AG10803 (cell line): Measurements from ENCODE around the gene ITGA4.

ENCODE experiments used
- DNase-seq: peaks from one replicate; pipeline ENCODE4 v3.0.0; 2010; ENCODE audit warnings: low read depth
- H3K4me3 ChIP-seq: 2 replicates; pipeline ENCODE4 v1.5.1; 2011; ENCODE audit warnings: mild to moderate bottlenecking, low read length, control low read depth
- CTCF ChIP-seq: conservative IDR thresholded peaks from 2 replicates; pipeline ENCODE4 v1.5.1; 2011; ENCODE audit warnings: mild to moderate bottlenecking, low read length, control low read depth, inconsistent platforms

ITGA4 gene

GRCh38 chr2:181578829-181579228, 121.6 kb downstream of the ITGA4 start:
- no peak for TF ChIP-seq CTCF
- no peak for DNase-seq

GRCh38 chr2:181581534-181581933, 124.3 kb downstream of the ITGA4 start:
- no peak overlapping the region for H3K4me3 ChIP-seq
- no peak for DNase-seq
- TF ChIP-seq CTCF: no peak

More at GRCh38 chr2:181578829-181579228, 121.6 kb downstream of the ITGA4 start:
- H3K4me3 ChIP-seq: no peak overlapping the region

- TF ChIP-seq CTCF: no peak
These were observed 128.5 kb downstream of the ITGA4 start for GRCh38 chr2:181585732-181586131.

More at GRCh38 chr2:181585732-181586131, 128.5 kb downstream of the ITGA4 start:
- H3K4me3 ChIP-seq: no peak overlapping the region
- DNase-seq: no peak
